Stimulated activated naive CD8-positive, alpha-beta T cell treated with anti-CD3 and anti-CD28 coated beads, Interleukin-15, amount 100 ng/mL, for 72 hours (primary cell): ENCODE measurements around the gene FOCAD.

Source experiments
- ATAC-seq: fragments of 150-1000 bp; cut with Tn5 transposase; 2 replicates; pipeline ENCODE4 v1.10.0; 2021; ENCODE audit warnings: mild to moderate bottlenecking, moderate library complexity
- DNase-seq, 2 donors: peaks; one replicate each; pipeline ENCODE4 v3.0.0; 2021 to 2022
- H3K27ac Mint-ChIP-seq, 2 donors: one replicate each; pipeline ENCODE4 v1.8.0; 2022; ENCODE audit warnings: mild to moderate bottlenecking in 2 of 2, mixed read lengths in 2 of 2, moderate library complexity in 2 of 2
- H3K27me3 Mint-ChIP-seq: one replicate; pipeline ENCODE4 v1.8.0; 2022; ENCODE audit warnings: mixed read lengths
- H3K4me1 Mint-ChIP-seq: one replicate; pipeline ENCODE4 v1.8.0; 2022; ENCODE audit warnings: mild to moderate bottlenecking, mixed read lengths
- H3K4me3 Mint-ChIP-seq, 2 donors: one replicate each; pipeline ENCODE4 v1.8.0; 2022; ENCODE audit warnings: mild to moderate bottlenecking in 2 of 2, mixed read lengths in 2 of 2, moderate library complexity in 1 of 2
- H3K9me3 Mint-ChIP-seq, 2 donors: one replicate each; pipeline ENCODE4 v1.8.0; 2022; ENCODE audit warnings: mixed read lengths in 2 of 2

FOCAD gene

GRCh38 chr9:20788526-20789451, 104.7 kb downstream of the FOCAD start:
- H3K4me3 Mint-ChIP-seq: no peak overlapping the region
- no peak overlapping the region for H3K27ac Mint-ChIP-seq
- H3K9me3 Mint-ChIP-seq: no peaks in the 10 kb centered on the region
- H3K27me3 Mint-ChIP-seq: no peaks in the 10 kb centered on the region
- no peaks in the 10 kb centered on the region for H3K4me1 Mint-ChIP-seq
- ATAC-seq (no peak), DNase-seq (no peak)

- H3K27me3 Mint-ChIP-seq: no peaks in the 10 kb centered on the region
- DNase-seq: no peak
- no peaks in the 10 kb centered on the region for H3K9me3 Mint-ChIP-seq
- no peak for ATAC-seq
- H3K4me1 Mint-ChIP-seq: no peaks in the 10 kb centered on the region
- no peak overlapping the region for H3K4me3 Mint-ChIP-seq
- no peak overlapping the region for H3K27ac Mint-ChIP-seq
Observed at GRCh38 chr9:20790721-20791120, 106.7 kb downstream of the FOCAD start.

- no peaks in the 10 kb centered on the region for H3K9me3 Mint-ChIP-seq
- H3K27ac Mint-ChIP-seq: no peak overlapping the region
- H3K4me1 Mint-ChIP-seq: no peaks in the 10 kb centered on the region
- no peak overlapping the region for H3K4me3 Mint-ChIP-seq
- H3K27me3 Mint-ChIP-seq: no peaks in the 10 kb centered on the region
- DNase-seq (no peak), ATAC-seq (no peak)
Observed at GRCh38 chr9:20791682-20792081, 107.6 kb downstream of the FOCAD start.

GRCh38 chr9:20804489-20805250, 120.6 kb downstream of the FOCAD start:
- H3K4me1 Mint-ChIP-seq: no peaks in the 10 kb centered on the region
- H3K4me3 Mint-ChIP-seq: no peak overlapping the region
- H3K27me3 Mint-ChIP-seq: no peaks in the 10 kb centered on the region
- no peak overlapping the region for H3K27ac Mint-ChIP-seq
- ATAC-seq (no peak), DNase-seq (no peak)
- H3K9me3 Mint-ChIP-seq: no peaks in the 10 kb centered on the region

DNA sequence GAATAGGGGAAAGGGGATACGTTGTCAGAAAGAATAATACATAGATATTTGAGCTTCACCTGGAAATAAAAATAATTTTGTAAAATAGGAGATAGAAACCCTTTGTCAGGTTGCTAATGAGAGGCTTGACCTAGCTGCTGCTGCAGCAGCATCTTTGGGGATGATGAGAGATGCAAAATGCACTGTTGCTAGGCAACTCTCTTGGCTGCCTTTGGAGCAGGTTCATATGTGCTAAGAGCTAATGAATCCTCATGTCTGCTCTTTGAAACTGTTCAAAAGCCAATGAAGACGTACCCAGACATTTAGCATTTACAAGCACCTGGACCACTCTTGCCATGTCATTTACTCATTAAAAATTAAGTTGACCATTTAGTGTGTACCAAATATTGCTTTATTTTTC, 121.7 kb downstream of the FOCAD start:
- H3K9me3 Mint-ChIP-seq: no peaks in the 10 kb centered on the region
- no peaks in the 10 kb centered on the region for H3K27me3 Mint-ChIP-seq
- ATAC-seq: no peak
- no peak for DNase-seq
- H3K27ac Mint-ChIP-seq: no peak overlapping the region
- no peaks in the 10 kb centered on the region for H3K4me1 Mint-ChIP-seq
- H3K4me3 Mint-ChIP-seq: no peak overlapping the region

GRCh38 chr9:20808002-20808401, 123.9 kb downstream of the FOCAD start:
- Mint-ChIP-seq H3K4me1 (no peaks in the 10 kb centered on the region), H3K9me3 (no peaks in the 10 kb centered on the region), H3K4me3 (no peak overlapping the region), H3K27ac (no peak overlapping the region), H3K27me3 (no peaks in the 10 kb centered on the region)
- ATAC-seq (no peak), DNase-seq (no peak)

DNA sequence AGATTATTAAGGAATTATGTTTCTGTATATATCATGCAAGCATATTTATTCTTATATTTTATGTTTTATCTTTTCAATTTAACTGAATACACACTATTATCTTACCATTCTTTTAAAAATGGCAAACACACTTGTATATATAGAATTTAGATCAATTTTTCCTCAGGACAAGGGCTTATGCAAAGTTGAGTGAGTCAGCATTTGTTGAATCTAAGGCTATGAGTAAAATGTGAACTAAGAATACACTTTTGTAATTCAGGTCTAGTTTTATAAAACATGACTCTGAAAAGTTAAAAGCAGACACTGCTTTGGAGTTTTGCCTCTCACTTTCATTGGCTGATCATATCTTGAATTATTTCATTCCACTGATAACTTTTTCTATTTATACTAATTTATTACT, 127.8 kb downstream of the FOCAD start:
- DNase-seq (no peak), ATAC-seq (no peak)
- H3K27ac Mint-ChIP-seq: no peak overlapping the region
- H3K27me3 Mint-ChIP-seq: no peaks in the 10 kb centered on the region
- no peaks in the 10 kb centered on the region for H3K9me3 Mint-ChIP-seq
- H3K4me3 Mint-ChIP-seq: no peak overlapping the region
- H3K4me1 Mint-ChIP-seq: no peaks in the 10 kb centered on the region

DNA sequence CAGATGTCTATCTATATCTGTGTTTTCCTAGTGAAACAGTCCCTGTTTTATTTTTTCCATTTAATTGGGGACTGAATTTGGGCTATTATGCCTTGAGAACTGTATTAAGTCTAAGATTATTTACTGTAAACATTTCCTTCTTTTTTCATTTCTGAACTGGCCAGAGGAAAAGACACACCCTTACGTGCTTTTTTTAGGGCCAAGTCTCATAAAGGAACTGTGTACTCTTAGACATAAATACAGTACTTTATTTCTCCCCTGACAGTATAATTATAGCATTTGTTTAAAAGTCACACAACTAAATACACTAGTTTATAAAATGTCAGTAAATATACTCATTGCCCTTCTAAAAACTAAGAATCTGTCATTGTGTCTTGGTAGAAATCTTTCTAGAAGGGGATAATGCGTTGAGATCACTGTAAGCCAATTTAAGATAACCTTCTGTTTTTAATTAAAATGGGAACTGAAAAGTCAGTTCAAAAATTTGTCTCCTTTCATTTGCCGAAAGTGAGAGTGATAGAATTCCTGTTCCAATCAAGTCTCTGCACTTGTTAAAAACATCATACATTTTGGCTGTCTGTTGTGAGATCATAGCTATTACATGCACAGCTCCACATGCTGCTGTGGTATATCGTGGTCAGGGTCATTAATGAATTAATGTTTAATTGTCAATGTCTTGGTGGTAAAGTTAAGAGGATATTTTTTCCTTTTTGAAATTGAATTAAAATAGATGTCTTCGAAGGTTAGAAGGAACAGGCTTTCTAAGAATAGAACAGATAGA, 132.1 kb downstream of the FOCAD start:
- Mint-ChIP-seq H3K27me3 (no peaks in the 10 kb centered on the region), H3K4me3 (no peak overlapping the region), H3K4me1 (no peaks in the 10 kb centered on the region), H3K27ac (no peak overlapping the region), H3K9me3 (no peaks in the 10 kb centered on the region)
- DNase-seq (no peak), ATAC-seq (no peak)

- Mint-ChIP-seq H3K4me1 (no peaks in the 10 kb centered on the region), H3K9me3 (no peaks in the 10 kb centered on the region), H3K4me3 (no peak overlapping the region), H3K27ac (no peak overlapping the region), H3K27me3 (no peaks in the 10 kb centered on the region)
- DNase-seq: no peak
- no peak for ATAC-seq
Observed at GRCh38 chr9:20823051-20823450, 139.0 kb downstream of the FOCAD start.

GRCh38 chr9:20831028-20831427, 147.0 kb downstream of the FOCAD start:
- no peaks in the 10 kb centered on the region for H3K27me3 Mint-ChIP-seq
- H3K4me3 Mint-ChIP-seq: no peak overlapping the region
- peaks cover 8% of the 10 kb centered on the region for H3K4me1 Mint-ChIP-seq
- no peak overlapping the region for H3K27ac Mint-ChIP-seq
- DNase-seq: no peak
- ATAC-seq: no peak
- no peaks in the 10 kb centered on the region for H3K9me3 Mint-ChIP-seq

DNA sequence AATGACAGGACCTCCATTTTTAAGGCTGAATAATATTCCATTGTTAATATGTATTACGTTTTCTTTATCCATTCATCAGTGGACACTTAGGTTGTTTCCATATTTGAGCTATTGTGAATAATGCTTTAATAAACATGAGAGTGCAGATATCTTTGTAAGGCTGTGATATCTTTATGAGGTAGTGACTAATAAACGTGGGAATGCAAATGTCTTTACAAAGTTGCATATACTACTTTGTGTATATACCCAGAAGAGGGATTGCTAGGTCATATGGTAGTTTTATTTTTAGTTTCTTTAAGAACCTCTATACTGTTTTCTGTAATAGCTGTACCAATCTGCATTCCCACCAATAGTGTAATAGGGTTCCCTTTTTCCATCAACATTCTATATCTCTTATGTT, 148.7 kb downstream of the FOCAD start:
- no peak for DNase-seq
- Mint-ChIP-seq H3K4me3 (no peak overlapping the region), H3K27me3 (no peaks in the 10 kb centered on the region), H3K4me1 (peaks cover 8% of the 10 kb centered on the region), H3K27ac (no peak overlapping the region), H3K9me3 (no peaks in the 10 kb centered on the region)
- ATAC-seq: no peak

- ATAC-seq: no peak
Observed at GRCh38 chr9:20835377-20836286, 151.6 kb downstream of the FOCAD start.

GRCh38 chr9:20837166-20837565, 153.1 kb downstream of the FOCAD start:
- Mint-ChIP-seq H3K9me3 (peaks cover 6 to 9% of the 10 kb centered on the region in 2 donors), H3K27ac (no peak overlapping the region), H3K4me3 (no peak overlapping the region), H3K4me1 (peaks cover 8% of the 10 kb centered on the region), H3K27me3 (no peaks in the 10 kb centered on the region)
- no peak for ATAC-seq
- no peak for DNase-seq

More at GRCh38 chr9:20835377-20836286, 151.6 kb downstream of the FOCAD start:
- Mint-ChIP-seq H3K4me1 (peaks cover 8% of the 10 kb centered on the region), H3K27ac (peak overlapping the region in 1 of 2 donors; percentile 23), H3K4me3 (no peak overlapping the region), H3K27me3 (no peaks in the 10 kb centered on the region), H3K9me3 (no peaks in the 10 kb centered on the region)
- DNase-seq: no peak

- Mint-ChIP-seq H3K27me3 (no peaks in the 10 kb centered on the region), H3K4me1 (peaks cover 8% of the 10 kb centered on the region), H3K9me3 (peaks cover 10 to 15% of the 10 kb centered on the region in 2 donors), H3K27ac (no peak overlapping the region), H3K4me3 (no peak overlapping the region)
- no peak for DNase-seq
- no peak for ATAC-seq
Observed at GRCh38 chr9:20838218-20838617, 154.2 kb downstream of the FOCAD start.

DNA sequence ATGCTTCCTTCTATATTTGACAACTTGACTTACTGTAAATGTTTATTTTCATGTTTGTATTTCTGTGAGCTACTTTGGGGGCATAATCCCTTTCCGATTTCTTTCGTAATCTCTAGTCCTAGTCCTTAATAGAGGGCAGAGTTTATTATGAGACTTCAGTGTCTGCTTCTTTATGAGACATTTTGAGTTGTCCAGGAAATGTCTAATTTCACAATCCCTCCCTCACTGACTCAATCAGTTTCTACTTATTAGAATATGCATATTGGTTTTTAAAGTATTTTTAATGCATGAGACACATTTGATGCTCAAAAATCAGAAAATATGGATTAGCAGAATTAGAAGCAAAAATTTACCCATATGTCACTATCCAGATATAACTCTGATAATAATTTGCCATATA, 160.9 kb downstream of the FOCAD start:
- no peak for ATAC-seq
- no peaks in the 10 kb centered on the region for H3K27me3 Mint-ChIP-seq
- no peak for DNase-seq
- H3K4me3 Mint-ChIP-seq: no peak overlapping the region
- H3K9me3 Mint-ChIP-seq: peaks cover 10 to 15% of the 10 kb centered on the region in 2 donors
- no peak overlapping the region for H3K27ac Mint-ChIP-seq
- H3K4me1 Mint-ChIP-seq: peaks cover 7% of the 10 kb centered on the region
